C4-2B (cell line): ENCODE data around the gene PITPNC1.

Source experiments
- ZFX ChIP-seq: fragments of 450-650 bp; IDR thresholded peaks from 2 replicates; pipeline ENCODE4 v1.6.1; 2017
- TF ChIP-seq, protein P1 (sequence below): fragments of 450-650 bp; conservative IDR thresholded peaks from 2 replicates; pipeline ENCODE4 v1.5.1; 2017; ENCODE audit warnings: mild to moderate bottlenecking

DNA sequence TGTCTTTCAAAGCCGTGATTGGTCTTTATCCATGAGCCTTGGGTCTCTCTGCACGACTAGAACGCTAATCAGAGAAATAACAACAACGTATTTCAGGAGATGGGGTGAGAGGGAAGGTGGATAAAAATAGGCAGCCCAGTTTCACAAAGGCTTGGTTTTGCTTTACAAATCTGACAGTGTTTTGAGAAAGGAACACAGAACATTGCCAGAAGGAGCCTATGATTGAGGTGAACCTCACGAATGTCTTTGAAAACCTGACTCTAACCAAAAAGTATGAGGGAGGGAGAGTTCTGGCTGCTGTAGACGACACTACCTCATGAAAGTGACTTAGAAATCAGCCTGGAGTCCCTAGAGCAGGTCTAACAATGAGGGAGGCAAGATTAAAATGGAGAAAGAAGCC, 302.6 kb downstream of the PITPNC1 start:
- TF ChIP-seq, protein P1, sequence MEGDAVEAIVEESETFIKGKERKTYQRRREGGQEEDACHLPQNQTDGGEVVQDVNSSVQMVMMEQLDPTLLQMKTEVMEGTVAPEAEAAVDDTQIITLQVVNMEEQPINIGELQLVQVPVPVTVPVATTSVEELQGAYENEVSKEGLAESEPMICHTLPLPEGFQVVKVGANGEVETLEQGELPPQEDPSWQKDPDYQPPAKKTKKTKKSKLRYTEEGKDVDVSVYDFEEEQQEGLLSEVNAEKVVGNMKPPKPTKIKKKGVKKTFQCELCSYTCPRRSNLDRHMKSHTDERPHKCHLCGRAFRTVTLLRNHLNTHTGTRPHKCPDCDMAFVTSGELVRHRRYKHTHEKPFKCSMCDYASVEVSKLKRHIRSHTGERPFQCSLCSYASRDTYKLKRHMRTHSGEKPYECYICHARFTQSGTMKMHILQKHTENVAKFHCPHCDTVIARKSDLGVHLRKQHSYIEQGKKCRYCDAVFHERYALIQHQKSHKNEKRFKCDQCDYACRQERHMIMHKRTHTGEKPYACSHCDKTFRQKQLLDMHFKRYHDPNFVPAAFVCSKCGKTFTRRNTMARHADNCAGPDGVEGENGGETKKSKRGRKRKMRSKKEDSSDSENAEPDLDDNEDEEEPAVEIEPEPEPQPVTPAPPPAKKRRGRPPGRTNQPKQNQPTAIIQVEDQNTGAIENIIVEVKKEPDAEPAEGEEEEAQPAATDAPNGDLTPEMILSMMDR = no peak
- no peak for TF ChIP-seq ZFX
